ENCODE results near the gene ELK3.

DNA sequence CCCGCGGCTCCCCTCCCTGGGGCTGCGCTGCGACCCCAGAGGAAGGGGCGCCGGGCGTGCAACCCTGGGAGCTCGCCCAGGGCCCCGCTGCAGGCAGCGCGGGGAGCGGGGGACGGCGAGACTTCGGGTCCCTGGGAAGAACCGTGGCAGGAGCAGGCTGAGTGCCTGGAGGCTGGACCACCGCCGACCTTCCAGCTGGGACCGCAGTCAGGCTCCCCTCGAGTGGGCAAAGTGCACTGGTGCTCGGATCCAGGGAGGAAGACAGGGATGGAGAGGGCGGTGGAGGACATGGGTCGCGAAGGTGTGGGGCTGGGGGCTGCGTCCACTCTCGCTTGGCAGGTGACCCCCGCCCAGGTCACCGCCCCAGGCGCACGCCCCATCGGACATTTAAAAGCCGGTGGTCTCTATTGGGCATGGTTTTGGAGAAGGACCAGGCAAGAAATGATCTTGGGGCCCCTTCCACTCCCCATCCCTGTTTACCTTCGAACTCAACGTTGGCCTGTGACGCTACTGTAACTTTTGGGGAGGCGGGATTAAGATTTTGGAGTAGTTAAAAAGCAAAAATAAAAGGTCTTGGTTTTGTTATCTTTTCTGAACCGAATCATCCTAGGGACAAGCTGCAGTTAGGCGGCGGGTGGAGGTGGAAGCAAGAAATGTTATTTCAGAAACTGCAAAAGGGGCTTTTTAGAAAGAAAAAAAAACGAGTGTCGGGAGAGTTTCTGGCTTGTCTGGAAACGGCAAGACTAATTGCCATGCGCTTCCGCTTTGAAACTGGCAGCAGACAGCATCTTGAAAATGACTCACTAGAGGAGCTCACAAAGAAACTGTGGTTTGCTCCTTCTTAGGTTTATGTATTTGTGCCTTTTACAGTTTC is 1.0 kb downstream of the ELK3 start:
- TF ChIP-seq, protein P1, sequence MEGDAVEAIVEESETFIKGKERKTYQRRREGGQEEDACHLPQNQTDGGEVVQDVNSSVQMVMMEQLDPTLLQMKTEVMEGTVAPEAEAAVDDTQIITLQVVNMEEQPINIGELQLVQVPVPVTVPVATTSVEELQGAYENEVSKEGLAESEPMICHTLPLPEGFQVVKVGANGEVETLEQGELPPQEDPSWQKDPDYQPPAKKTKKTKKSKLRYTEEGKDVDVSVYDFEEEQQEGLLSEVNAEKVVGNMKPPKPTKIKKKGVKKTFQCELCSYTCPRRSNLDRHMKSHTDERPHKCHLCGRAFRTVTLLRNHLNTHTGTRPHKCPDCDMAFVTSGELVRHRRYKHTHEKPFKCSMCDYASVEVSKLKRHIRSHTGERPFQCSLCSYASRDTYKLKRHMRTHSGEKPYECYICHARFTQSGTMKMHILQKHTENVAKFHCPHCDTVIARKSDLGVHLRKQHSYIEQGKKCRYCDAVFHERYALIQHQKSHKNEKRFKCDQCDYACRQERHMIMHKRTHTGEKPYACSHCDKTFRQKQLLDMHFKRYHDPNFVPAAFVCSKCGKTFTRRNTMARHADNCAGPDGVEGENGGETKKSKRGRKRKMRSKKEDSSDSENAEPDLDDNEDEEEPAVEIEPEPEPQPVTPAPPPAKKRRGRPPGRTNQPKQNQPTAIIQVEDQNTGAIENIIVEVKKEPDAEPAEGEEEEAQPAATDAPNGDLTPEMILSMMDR (IDR thresholded peaks at IDR 0.05) = no peak
- TF ChIP-seq POLR2A (IDR thresholded peaks at IDR 0.05) (no peak), POLR2AphosphoS5 (IDR thresholded peaks at IDR 0.05) (no peak)
